ENCODE measurements around the gene RUNX2.

RUNX2 gene

GRCh38 chr6:45375449-45375848 is 47.3 kb downstream of the RUNX2 start:
- TF ChIP-seq CTCF (IDR thresholded peaks at IDR 0.05; ENCODE audit: low read depth, low read length), result no peak
- DNase-seq (ENCODE audit: extremely low read depth, low read depth), result no peak

GRCh38 chr6:45376310-45377042 is 48.3 kb downstream of the RUNX2 start:
- no peak for TF ChIP-seq CTCF (IDR thresholded peaks at IDR 0.05; ENCODE audit: low read depth, low read length)
- no peak for DNase-seq (ENCODE audit: extremely low read depth, low read depth)

- no peak for TF ChIP-seq CTCF (IDR thresholded peaks at IDR 0.05; ENCODE audit: low read depth, low read length)
- DNase-seq (ENCODE audit: extremely low read depth, low read depth), result no peak
Measured at GRCh38 chr6:45377043-45377553, 49.0 kb downstream of the RUNX2 start.

GRCh38 chr6:45377554-45378333 is 49.6 kb downstream of the RUNX2 start, which contains the start of gene SUPT3H:
Gene SUPT3H (minus strand): TSS chr6:45377934.
- peak; percentile 31 for TF ChIP-seq CTCF (IDR thresholded peaks at IDR 0.05; ENCODE audit: low read depth, low read length)
- DNase-seq (ENCODE audit: extremely low read depth, low read depth), result peak; percentile 86

GRCh38 chr6:45378334-45378926 is 50.3 kb downstream of the RUNX2 start:
- TF ChIP-seq CTCF (IDR thresholded peaks at IDR 0.05; ENCODE audit: low read depth, low read length), result no peak
- DNase-seq (ENCODE audit: extremely low read depth, low read depth), result no peak

GRCh38 chr6:45382391-45382790 is 54.3 kb downstream of the RUNX2 start:
- no peak for TF ChIP-seq CTCF (IDR thresholded peaks at IDR 0.05; ENCODE audit: low read depth, low read length)
- DNase-seq (ENCODE audit: extremely low read depth, low read depth), result no peak
